Activated CD8-positive, alpha-beta memory T cell treated with anti-CD3 and anti-CD28 coated beads, Interleukin-2, amount 50 U/mL, for 4 hours (primary cell): Measurements from ENCODE around the gene MTMR12.
"Not testable (repeated sequence)": the region's sequence is repeated elsewhere in the genome, so short reads cannot be mapped to it uniquely, and the experiment has no call there.

Source experiments
- DNase-seq: peaks from one replicate; pipeline ENCODE4 v3.0.0-alpha.2; 2020

MTMR12 gene

DNA sequence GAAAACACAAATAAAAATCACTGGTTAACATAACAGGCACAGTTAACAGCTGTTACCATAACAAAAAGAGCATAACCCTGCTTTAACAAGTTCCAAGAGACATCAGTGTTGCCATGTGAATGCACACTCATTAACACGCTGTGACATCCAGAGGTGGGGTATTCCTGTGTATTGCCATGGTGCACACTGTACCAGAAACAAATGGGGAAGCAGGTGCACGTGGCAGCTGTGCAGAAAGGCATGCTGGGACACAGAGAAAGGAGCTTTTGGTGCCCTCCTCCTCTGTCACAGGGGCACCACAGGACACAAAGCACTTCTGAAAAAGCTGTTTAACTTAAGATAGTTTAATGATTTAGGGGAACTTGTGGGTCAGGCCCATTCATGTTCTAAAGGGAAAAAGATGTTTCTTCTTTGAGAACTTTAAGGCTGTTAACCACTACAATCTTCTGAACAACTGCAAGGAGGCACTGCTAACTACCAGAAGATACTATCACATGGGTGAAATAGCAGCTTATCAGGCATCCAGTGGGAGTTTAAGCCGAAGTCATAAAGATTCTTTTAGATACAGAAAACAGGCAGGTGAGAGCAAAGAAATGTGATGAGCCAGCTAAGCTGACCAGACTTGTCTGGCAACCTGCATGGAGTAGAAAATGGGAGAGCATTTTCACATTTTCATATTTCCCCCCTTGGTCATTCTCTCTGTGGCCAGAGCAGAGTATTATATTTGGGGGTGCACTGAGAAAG lies 82.2 kb downstream of the MTMR12 start:
- no peak for DNase-seq

DNA sequence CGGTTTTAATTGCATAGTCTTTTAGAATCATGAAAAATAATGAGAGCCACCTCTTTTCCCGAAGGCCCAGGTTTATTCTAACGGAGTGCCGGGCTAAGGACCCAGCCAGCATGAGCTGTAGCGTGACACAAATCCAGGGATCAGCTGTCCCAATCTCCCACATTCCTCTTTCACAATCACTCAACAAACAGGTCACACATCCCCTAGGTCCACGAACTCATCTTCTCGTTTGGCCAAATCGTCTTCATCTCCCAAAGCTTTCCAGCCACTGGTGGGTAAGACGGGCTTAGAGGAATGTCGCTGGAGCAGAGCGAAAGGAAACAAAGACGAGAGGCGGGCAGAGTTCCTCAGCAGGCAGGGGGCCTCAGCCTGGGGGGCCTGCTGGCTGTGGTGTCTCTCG lies 83.2 kb downstream of the MTMR12 start:
- DNase-seq = no peak

DNA sequence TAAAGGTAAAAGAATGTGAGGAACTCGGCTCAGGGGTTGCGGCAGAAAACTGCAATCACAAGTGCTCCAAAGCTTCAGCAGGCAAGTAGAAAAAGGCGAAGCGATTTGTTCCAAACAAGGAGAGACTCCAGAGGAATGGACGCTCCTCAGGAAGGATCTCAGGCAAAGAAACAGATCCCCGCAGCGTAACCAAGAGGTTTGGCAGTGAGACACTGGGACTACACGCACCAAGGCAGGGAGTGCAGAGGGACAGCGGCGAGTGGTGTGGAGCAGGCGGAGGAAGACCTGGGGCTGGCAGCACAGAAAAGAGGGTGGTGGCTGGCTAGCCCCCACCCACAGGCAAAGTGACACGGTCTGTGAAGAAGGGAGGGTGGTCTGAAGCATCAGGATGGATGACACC lies 83.9 kb downstream of the MTMR12 start:
- DNase-seq = no peak

DNA sequence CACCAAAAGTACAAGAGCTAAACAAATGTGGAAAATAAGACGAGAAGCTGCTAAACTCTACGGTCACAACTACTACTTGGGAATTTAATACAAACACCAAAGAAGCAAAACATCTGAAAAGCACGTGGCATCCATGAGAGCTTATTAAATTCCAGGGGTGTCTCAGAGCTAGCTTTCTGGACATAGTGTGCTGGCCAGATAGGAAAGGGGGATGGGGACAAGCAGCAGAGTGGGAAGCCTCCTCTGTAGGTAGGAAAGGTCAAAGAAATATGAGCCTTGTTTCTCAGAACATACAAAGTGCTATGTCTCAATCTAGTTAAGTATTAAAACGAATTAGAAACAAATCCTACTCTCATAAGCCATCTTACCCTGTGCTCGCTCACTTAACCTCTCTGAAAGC lies 87.3 kb downstream of the MTMR12 start:
- DNase-seq = no peak

DNA sequence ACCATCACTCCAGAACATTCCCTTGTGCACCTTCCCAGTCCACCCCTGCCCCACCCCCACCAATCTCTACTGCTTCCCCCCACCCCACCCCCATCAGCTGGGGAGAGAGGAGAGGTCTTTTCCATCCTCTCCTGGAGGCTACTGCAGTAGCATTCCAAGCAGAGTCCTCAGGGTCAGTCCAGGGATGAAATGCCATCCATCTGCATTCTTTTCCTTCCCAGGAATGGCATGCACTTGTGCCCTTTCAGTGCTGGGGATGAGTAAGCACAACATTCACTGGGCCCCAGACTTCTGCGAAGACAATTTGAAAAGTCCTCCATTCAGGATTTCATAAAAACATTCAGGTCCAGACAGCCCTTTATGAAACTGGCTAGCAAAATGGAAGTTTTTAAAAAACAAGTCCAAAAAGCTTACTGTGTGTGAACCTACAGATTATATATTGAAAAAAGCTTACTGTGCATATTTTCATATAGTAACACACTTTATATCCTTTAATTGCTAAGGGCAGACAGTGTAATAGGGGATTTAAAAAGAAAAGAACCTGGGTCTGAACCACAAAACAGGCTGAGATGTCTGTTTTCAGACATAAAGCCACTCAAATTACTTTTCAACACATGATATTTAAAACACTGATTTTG lies 88.6 kb downstream of the MTMR12 start:
- no peak for DNase-seq

DNA sequence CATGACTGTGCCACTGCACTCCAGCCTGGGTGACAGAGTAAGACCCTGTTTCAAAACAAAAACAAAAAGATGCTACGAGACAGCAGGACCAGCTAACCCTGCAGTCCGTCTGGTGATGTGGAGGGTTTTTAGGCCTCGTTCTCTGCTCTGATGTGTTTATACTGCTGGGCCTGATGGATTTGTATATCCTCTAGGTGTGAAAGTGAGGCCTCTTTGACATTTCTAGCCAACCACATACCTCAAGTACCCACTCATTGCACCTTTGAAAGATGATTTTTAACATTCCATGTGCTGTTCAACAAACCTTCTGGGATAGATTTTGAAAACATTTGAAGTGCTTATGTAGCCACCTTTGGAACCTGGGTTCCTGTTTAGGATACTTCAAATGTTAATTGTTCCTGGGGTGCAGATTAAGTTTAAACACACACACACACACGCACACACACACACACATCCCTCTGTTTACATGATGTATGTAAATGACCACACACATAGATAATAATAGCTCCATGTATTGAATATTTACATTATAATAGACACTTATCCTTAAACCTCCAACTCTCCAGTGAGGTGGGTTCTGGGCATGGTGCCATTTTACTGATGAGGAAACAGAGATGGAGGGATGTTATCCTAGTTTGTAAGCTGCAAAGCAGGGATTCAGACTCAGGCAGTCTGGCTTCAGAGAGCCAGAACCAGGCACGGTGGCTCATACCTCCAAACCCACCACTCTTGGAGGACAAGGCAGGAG lies 89.8 kb downstream of the MTMR12 start:
- no peak for DNase-seq

DNA sequence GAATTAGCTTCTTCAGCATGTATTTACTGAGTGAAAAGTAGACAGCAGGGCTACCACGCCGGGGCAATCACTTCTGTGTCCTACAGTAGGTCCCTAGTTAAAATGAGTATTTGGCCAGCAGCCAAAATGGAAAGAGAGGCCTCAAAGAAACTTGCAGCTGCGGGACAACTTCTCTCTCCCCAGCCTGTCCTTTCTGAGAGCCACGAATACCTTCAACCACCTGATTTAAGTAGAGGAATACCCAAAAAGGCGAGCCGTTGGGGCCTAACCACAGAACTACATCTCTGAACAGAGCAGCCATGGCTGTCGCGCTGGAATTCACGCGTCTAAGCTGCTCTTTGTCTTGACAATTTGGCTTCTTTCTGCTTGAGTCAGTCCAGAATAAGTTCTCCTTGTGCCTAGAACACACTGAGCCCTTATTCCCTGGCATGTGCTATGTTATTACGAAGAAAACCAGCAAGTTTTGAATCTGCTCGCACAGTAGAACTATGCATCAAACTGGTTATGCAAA lies 94.8 kb downstream of the MTMR12 start:
- no peak for DNase-seq

DNA sequence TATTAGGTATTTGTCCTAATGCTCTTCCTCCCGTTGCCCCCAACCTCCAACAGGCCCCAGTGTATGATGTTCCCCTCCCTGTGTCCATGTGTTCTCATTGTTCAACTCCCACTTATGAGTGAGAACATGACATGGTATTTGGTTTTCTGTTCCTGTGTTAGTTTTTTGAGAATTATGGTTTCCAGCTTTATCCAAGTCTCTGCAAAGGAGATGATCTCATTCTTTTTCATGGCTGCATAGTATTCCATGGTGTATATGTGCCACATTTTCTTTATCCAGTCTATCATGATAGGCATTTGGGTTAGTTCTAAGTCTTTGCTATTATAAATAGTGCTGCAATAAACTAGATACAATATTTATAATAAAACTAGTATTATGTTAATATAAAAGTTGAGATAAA lies 98.4 kb downstream of the MTMR12 start:
- DNase-seq = not testable (repeated sequence)

DNA sequence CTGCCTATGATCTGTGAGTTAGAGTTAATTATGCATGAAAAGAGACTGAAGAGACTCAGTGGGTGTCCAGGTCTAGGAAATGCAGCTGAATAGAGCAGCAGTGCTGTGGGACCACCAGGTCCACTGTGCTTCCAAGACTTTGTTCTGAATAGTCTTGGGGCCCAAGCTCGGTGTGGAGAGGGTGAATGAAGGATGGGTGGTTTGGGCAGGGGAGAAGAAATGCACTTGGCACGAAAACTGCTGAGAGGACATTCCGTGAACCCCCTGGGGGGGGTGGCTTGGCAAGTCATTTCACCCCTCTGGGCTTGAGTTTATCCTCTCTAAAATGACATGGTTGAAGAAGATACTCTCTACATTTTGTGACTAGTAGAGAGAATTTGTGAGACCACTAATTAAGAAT lies 102.6 kb downstream of the MTMR12 start:
- DNase-seq = no peak

DNA sequence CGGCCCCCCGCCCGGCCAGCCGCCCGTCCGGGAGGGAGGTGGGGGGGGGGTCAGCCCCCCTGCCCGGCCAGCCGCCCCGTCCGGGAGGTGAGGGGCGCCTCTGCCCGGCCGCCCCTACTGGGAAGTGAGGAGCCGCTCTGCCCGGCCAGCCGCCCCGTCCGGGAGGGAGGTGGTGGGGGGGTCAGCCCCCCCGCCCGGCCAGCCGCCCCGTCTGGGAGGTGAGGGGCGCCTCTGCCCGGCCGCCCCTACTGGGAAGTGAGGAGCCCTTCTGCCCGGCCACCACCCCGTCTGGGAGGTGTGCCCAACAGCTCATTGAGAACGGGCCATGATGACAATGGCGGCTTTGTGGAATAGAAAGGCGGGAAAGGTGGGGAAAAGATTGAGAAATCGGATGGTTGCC lies 103.9 kb downstream of the MTMR12 start:
- not testable (repeated sequence) for DNase-seq

DNA sequence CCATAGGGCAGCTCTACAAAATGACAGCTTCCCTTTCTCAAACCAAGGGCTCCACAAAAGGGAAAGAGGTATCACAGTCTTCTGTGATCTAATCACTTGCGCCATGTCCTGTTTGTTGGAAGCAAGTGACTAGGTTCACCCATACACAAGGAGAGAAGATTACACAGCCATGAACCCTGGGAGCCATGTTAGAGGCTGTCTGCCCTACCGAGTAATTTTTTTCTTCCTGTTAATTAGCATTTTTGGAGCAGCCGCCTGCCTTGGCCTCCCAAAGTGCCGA lies 105.4 kb downstream of the MTMR12 start:
- no peak for DNase-seq

DNA sequence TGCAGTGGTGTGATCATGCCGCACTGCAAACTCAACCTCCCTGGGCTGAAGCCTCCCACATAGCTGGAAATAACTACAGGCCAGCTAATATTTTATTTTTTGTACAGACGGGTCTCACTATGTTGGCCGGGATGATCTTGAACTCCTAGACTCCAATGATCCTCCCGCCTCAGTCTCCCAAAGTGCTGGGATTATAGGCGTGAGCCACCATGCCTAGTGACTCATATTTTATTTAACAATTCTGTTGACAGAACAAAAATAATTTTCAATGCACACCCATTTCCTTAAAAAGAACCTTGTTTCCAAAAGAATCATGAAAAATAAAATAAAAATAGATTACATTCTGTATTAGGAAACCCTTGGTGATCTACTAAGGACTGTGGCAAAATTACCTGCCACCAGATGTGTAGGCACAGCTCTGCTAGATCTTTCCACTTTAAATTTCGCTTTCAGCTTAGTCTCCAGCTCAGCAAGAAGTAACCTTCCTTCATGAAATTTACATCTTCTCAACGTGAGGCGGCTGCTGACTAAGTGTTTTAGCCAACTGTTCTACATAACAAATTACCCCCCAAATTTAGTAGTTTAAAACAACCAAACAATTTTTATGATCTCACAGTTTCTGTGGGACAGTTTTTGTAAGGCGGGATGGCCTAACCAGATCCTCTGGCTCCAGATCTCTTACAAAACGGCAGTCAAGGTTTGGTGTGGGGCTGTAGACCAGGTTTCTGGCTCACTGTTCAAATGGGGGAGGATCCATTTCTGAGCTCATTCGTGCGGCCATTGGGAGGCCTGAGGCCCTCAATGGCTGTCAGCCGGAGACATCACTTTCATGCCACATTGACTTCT lies 106.0 kb downstream of the MTMR12 start:
- no peak for DNase-seq

DNA sequence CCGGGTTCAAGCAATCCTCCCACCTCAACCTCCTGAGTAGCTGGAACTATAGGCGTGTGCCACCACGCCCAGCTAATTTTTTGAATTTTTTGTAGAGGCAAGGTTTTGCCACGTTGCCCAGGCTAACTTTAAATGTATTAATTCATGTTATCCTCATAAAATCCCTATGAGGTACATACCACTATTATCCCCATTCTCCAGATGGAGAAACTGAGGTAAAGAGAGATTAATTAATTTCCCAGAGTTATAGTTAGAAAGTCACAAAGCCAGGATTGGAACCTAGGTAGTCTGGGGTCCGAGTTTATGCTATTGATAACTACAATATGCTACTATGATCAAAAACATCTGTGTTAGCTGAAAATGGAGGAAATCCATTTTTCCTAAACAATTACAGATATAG lies 106.7 kb downstream of the MTMR12 start:
- no peak for DNase-seq

DNA sequence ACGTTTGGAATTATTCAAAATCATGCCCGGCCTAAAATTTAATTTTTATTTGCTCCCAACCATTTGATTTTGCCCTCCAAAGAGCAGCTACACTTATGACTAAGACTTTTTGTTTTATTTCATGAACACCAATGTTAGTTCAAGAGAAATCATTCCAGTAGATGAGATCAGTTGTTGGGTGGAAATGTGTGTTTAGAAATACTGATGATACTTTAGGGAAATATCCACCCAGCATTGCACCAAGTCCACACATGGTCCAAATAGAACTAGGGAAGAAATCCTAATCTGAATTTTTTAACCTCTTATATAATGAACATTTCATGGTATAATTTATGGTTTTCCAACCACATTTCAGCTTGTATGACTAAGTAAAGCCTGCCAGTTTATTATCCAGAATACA lies 110.3 kb downstream of the MTMR12 start:
- DNase-seq = no peak

DNA sequence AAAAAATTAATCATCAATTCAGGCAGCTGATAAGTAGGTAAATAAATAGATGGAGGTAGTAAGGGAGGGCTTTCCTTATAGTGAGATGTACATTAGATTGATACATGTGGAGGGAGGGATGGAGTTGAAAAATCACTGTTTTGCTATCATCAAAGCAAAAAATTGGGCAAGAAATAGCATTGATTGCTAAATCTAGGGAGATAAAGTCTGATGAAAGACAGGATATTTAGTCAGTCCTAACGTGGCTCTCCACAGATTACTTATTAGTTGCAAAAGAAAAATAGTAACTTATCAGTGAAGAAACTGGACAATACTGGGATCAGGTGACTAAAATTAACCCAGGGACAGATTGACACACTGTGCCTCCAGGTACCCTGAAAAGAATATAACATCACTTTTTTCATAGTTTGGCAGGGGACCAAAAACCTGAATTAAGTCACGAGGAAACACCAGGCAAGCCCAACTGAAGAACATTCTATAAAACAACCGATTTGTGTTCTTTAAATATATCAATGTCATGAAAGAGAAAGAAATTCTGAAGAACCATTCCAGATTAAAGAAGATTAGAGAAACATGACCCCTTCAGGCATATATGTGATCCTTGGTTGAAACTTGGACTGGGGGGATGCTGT lies 111.5 kb downstream of the MTMR12 start:
- no peak for DNase-seq

DNA sequence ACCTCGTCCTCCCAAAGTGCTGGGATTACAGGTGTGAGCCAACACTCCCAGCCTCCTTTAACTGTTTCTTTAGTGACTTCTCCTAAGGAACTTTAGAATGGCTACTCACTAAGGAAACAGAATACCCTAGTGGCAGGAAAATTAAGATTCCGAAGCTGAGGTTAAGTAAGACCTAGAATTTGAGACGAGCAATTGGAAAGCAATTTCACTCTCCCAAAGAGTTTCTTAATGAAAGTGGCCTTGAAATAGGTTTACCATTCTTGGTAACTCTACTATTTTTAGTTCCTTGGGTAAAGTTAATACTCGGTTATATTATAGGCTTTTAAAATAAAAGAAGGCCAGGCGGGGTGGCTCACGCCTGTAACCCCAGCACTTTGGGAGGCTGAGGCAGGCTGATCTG lies 115.7 kb downstream of the MTMR12 start:
- no peak for DNase-seq

DNA sequence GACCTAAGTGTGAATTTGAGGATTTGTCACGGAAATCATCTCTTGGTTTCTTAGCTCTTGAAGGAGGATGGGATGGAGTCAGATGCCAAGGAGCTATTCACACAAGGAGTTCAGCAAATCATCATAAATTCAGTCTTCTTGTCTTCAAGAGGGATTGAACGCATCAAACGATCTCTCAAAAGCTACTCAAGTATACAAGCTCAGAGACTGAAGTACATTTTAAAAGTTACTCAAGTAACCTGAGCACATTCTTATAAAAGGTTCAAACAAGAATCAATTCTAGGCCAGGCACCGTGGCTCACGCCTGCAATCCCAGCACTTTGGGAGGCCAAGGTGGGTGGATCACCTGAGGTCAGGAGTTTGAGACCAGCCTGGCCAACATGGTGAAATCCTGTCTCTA lies 117.5 kb downstream of the MTMR12 start:
- no peak for DNase-seq

DNA sequence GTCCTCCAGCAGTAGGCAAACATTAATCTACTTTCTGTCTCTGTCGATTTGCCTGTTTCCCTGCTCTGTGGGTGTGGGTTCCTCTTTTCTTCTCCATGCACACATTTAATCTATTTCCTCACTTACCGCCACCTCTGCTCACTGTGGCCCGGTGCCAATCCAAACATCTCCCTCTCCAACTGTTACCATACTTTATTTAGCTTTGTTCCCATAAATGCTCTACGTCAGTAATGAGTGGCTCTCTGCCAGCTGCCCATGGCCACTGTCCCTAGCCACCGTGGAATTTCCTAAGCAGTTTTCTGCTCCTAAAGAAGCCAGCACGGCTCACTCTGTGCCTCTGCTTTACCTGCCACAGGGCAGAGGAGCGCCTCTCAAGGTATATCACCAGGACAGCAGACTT lies 119.1 kb downstream of the MTMR12 start:
- no peak for DNase-seq

DNA sequence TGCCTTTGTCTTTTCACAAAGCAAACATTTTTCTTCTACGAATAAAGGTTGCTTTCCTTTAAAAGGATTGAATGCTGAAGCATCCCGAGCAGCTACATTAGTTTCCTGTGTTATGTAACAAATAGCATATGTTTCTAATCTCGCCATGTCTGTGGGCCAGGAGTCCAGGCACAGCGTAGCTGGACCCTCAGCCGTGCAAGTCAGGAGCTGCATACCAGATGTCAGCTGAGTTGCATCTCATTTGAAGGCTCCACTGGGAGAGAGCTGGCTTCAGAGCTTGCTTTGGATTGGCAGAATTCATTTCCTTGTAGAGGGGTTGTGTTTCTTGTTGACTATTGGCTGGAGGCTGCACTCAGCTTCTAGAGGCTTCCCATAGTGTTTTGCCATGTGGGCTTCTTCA lies 122.6 kb downstream of the MTMR12 start:
- no peak for DNase-seq

DNA sequence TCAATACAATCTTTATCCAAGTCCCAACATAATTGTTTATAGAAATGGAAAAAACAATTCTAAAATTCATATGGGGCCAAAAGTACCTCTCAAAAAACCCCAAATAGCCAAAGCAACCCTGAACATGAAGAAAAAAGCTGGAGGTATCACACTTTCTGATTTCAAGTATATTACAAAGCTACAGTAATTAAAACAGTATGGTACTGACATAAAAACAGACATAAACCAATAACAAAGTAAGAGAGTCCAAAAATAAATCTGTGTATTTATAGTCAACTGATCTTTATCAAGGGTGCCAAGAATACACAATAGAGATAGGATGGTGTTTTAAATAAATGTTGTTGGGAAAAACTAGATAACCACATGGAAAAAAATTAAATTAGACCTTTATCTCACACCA lies 125.1 kb downstream of the MTMR12 start:
- DNase-seq = no peak

DNA sequence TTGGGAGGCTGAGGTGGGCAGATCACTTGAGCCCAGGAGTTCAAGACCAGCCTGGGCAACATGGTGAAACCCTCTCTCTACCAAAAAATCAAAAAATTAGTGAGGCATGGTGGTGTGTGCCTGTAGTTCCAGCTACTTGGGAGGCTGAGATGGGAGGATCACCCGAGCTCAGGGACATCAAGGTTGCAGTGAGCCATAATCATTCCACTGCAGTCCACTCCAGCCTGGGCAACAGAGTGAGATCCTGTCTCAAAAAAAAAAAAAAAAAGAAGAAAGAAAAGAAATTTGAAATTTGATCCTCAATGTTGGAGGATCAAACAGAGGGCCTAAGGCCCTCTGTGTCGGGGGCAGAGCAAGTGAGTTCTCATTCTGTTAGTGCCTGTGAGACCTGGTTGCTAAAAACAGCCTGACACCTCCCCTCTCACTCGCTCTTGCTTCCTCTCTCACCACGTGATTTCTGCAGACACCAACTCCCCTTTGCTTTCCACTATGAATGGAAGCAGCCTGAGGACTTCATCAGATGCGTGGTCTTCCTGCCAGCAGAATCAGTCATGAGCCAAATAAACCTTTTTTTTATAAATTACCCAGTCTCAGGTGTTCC lies 130.2 kb downstream of the MTMR12 start:
- no peak for DNase-seq
